Thyroid gland (tissue), 4 donors: ENCODE results near the gene SSR2.

ENCODE experiments used
- POLR2A ChIP-seq, 2 donors: fragments of 450-650 bp; IDR thresholded peaks; one replicate each; pipeline ENCODE4 v1.6.1; 2017; ENCODE audit warnings: antibody characterized with exemption in 2 of 2, mild to moderate bottlenecking in 2 of 2, moderate library complexity in 1 of 2
- TF ChIP-seq, protein P1 (sequence below), 6 experiments: fragments of 200-600 bp in 3 of 6; fragments of 450-650 bp in 3 of 6; sonication (generic) in 3 of 6; IDR thresholded peaks; one replicate each; pipeline ENCODE4 v1.5.1; 2016 to 2019; ENCODE audit warnings: antibody characterized with exemption in 6 of 6, mild to moderate bottlenecking in 2 of 6, inconsistent platforms in 1 of 6, moderate library complexity in 1 of 6

DNA sequence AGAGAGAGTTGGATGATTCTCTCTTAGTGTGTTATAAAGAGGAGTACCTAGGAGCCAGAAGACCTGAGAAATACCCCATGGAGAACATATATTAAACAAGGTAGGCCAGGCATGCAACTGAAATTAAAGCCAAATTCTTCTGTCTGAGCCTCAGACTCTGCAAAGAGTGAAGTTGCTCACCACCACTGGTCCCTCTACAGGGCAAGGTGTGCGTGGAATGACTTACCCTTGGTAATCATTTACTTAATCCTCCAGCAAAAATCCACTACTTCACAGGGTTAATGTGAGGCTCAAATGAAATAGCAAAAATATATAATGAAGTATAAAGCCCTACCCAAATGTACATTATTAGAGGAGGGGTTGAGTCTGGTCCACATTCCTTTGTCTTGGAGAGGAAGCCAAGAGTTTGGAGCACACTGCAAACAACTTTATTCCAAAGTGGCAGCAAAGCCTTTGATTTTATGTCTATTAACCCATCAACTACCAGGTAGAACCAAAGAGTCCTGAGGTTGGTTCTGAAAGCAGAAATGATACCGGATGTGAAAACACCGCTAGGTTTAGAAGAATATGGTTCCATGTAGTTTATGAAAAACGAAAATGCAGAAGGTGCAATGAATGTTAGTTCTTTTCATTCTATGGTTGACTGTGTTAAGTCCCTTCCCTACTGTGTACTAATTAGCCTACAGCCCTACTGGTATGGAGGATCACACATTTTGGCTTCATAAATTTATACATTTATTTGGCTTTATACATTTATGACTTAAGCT lies 8.5 kb downstream of the SSR2 start:
- TF ChIP-seq, protein P1, sequence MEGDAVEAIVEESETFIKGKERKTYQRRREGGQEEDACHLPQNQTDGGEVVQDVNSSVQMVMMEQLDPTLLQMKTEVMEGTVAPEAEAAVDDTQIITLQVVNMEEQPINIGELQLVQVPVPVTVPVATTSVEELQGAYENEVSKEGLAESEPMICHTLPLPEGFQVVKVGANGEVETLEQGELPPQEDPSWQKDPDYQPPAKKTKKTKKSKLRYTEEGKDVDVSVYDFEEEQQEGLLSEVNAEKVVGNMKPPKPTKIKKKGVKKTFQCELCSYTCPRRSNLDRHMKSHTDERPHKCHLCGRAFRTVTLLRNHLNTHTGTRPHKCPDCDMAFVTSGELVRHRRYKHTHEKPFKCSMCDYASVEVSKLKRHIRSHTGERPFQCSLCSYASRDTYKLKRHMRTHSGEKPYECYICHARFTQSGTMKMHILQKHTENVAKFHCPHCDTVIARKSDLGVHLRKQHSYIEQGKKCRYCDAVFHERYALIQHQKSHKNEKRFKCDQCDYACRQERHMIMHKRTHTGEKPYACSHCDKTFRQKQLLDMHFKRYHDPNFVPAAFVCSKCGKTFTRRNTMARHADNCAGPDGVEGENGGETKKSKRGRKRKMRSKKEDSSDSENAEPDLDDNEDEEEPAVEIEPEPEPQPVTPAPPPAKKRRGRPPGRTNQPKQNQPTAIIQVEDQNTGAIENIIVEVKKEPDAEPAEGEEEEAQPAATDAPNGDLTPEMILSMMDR (IDR thresholded peaks at IDR 0.05), result no peak
- TF ChIP-seq POLR2A (IDR thresholded peaks at IDR 0.05), result no peak
